Peyer's patch (tissue), 4 donors: ENCODE data around the gene OLFML2A. TPM values are rescaled to one million over a fixed set of nuclear protein-coding genes. Genes with fewer than 3 reads are reported as not detected.
A peak's percentile ranks its signal among the peaks of the same experiment; 100 is the strongest.

ENCODE experiments used
- DNase-seq, 3 donors: peaks; one replicate each; pipeline ENCODE4 v3.0.0-alpha.2; 2017 to 2019
- H3K27ac ChIP-seq, 4 donors: fragments of 200-600 bp; sonication (generic); one replicate each; pipeline ENCODE4 v1.5.1; 2016 to 2019
- H3K27me3 ChIP-seq, 2 donors: fragments of 200-600 bp; sonication (generic); one replicate each; pipeline ENCODE4 v1.5.1; 2019
- H3K36me3 ChIP-seq, 3 donors: fragments of 200-600 bp; sonication (generic); one replicate each; pipeline ENCODE4 v1.5.1; 2016 to 2019
- H3K4me1 ChIP-seq, 4 donors: fragments of 200-600 bp; sonication (generic); one replicate each; pipeline ENCODE4 v1.5.1; 2016 to 2019
- H3K4me3 ChIP-seq, 4 donors: fragments of 200-600 bp; sonication (generic); 1 replicate in 3 of 4; 2 replicates in 1 of 4; pipeline ENCODE4 v1.5.1; 2016 to 2019; ENCODE audit warnings: mild to moderate bottlenecking in 1 of 4
- H3K9me3 ChIP-seq, 4 donors: fragments of 200-600 bp; sonication (generic); one replicate each; pipeline ENCODE4 v1.5.1; 2016 to 2019; ENCODE audit warnings: mild to moderate bottlenecking in 1 of 4
- POLR2A ChIP-seq, 2 donors: fragments of 450-650 bp; IDR thresholded peaks; one replicate each; pipeline ENCODE4 v1.5.1; 2017; ENCODE audit warnings: antibody characterized with exemption in 2 of 2, mild to moderate bottlenecking in 2 of 2, moderate library complexity in 2 of 2
- total RNA-seq, 4 donors: library from RNA; depleted of rRNA; stranded (reverse); fragments of >200 nt; gene quantifications; one replicate each; pipeline ENCODE4 v1.1.0, GENCODE V29; 2016
- TF ChIP-seq, protein P1 (sequence below), 6 experiments: fragments of 450-650 bp in 4 of 6; fragments of 200-600 bp in 2 of 6; sonication (generic) in 1 of 6; IDR thresholded peaks; one replicate each; pipeline ENCODE4 v1.5.1; 2017 to 2019; ENCODE audit warnings: antibody characterized with exemption in 6 of 6, mild to moderate bottlenecking in 3 of 6, moderate library complexity in 1 of 6

The OLFML2A gene
- total RNA-seq, 4 donors from 2014 or later = 0.88 to 10.0 (median 8.7) TPM

DNA sequence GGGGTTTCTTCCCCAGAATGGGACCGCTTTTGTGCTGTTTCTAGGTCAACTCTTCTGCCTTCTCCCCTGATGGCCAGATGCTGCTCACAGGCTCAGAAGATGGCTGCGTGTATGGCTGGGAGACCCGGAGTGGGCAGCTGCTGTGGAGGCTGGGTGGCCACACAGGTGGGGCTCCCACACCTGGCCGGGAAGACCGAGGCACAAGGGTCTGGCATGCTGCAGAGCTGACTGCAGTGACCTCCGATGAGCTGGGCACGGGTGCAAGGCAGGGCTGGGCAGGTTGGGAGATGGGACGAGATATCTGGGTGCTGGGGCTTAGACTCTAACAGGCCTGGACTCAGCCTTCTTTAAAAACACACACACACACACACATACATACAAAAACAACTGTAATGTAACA lies 77.2 kb downstream of the OLFML2A start:
- peaks cover 0 to 16% (median 4%) of the 10 kb centered on the region in 4 donors for H3K4me1 ChIP-seq
- H3K27ac ChIP-seq = no peak overlapping the region
- no peaks in the 10 kb centered on the region for H3K27me3 ChIP-seq
- peaks cover 0 to 22% (median 0%) of the 10 kb centered on the region in 3 donors for H3K36me3 ChIP-seq
- no peak overlapping the region for H3K4me3 ChIP-seq
- no peak for TF ChIP-seq POLR2A (IDR thresholded peaks at IDR 0.05)
- TF ChIP-seq, protein P1, sequence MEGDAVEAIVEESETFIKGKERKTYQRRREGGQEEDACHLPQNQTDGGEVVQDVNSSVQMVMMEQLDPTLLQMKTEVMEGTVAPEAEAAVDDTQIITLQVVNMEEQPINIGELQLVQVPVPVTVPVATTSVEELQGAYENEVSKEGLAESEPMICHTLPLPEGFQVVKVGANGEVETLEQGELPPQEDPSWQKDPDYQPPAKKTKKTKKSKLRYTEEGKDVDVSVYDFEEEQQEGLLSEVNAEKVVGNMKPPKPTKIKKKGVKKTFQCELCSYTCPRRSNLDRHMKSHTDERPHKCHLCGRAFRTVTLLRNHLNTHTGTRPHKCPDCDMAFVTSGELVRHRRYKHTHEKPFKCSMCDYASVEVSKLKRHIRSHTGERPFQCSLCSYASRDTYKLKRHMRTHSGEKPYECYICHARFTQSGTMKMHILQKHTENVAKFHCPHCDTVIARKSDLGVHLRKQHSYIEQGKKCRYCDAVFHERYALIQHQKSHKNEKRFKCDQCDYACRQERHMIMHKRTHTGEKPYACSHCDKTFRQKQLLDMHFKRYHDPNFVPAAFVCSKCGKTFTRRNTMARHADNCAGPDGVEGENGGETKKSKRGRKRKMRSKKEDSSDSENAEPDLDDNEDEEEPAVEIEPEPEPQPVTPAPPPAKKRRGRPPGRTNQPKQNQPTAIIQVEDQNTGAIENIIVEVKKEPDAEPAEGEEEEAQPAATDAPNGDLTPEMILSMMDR (IDR thresholded peaks at IDR 0.05) = no peak
- no peak for DNase-seq
- H3K9me3 ChIP-seq = no peaks in the 10 kb centered on the region

DNA sequence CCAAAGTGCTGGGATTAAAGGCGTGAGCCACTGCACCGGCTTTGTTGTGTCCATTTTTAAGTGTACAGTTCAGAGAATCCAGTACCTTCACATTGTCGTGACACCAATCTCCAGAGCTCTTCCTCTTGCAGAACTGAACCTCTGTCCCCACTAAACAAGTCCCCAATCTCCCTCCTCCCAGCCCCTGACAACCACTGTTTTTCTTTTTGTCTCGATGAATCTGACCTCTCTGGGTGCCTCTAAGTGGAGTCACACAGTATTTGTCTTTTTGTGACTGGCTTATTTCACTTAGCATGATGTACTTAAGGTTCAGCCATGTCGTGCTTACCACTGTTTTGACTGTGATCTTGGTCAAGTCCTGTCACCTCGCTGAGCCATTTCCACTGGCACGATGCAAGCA lies 77.9 kb downstream of the OLFML2A start:
- no peaks in the 10 kb centered on the region for H3K27me3 ChIP-seq
- H3K4me3 ChIP-seq = no peak overlapping the region
- peaks cover 0 to 29% (median 0%) of the 10 kb centered on the region in 3 donors for H3K36me3 ChIP-seq

DNA sequence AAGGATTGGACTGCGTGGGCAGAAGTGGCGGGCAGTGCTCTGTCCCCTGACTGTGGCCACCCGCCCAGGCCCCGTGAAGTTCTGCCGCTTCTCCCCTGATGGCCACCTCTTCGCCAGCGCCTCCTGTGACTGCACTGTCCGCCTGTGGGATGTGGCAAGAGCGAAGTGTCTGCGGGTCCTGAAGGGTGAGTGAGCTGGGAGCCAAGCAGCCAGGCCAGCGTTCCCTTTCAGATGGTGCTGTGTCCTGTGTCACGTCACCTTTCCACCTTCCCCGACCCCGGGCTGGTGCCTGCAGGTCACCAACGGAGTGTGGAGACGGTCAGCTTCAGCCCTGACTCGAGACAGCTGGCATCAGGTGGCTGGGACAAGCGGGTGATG lies 78.6 kb downstream of the OLFML2A start:
- H3K27ac ChIP-seq = no peak overlapping the region
- no peak overlapping the region for H3K4me3 ChIP-seq
- no peak for DNase-seq
- peaks cover 0 to 35% (median 0%) of the 10 kb centered on the region in 3 donors for H3K36me3 ChIP-seq
- no peaks in the 10 kb centered on the region for H3K27me3 ChIP-seq
- H3K9me3 ChIP-seq = no peaks in the 10 kb centered on the region
- TF ChIP-seq, protein P1 (IDR thresholded peaks at IDR 0.05) = no peak
- TF ChIP-seq POLR2A (IDR thresholded peaks at IDR 0.05) = no peak
- H3K4me1 ChIP-seq = peaks cover 5 to 30% (median 6%) of the 10 kb centered on the region in 4 donors

More for the DNA sequence above, 77.9 kb downstream of the OLFML2A start:
- no peak for TF ChIP-seq POLR2A (IDR thresholded peaks at IDR 0.05)
- TF ChIP-seq, protein P1 (IDR thresholded peaks at IDR 0.05) = no peak
- Histone ChIP-seq H3K9me3 (no peaks in the 10 kb centered on the region), H3K27ac (no peak overlapping the region), H3K4me1 (peaks cover 0 to 22% (median 4%) of the 10 kb centered on the region in 4 donors)
- DNase-seq = no peak

DNA sequence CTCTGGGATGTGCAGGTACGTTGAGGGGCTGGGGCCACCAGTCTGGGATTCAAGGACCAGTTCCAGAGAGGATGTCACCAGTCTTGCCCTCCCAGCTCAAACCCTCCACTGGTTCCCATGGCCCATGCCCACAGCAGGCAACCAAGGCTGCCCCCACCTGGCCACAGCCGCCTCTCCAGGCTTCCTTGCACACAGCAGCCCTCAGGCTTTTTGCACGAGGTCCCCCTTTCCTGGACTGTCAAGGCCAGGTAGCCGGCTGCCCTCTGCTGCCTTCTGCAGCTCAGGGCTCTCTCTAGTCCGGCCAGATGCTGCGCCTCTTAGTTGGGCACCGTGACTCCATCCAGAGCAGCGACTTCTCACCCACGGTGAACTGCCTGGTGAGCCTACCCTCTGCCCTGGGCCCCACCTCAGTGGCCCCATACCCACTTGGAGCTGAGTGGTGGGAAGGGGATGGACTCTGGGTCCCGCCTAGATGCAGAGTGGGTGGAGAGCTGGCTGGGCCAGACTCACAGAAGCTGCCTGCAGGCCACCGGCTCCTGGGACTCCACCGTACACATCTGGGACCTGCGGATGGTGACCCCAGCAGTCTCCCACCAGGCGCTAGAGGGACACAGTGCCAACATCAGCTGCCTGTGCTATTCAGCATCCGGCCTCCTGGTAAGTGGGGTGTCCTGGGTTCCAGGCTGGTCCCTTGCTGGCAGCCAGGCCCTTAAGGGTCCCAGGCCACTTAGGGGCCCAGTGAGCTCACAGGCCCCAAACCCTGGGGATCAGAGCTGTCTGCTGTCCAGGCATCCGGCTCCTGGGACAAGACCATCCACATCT lies 79.2 kb downstream of the OLFML2A start:
- DNase-seq = no peak
- H3K27ac ChIP-seq = no peak overlapping the region
- no peaks in the 10 kb centered on the region for H3K27me3 ChIP-seq
- H3K9me3 ChIP-seq = no peaks in the 10 kb centered on the region
- H3K4me1 ChIP-seq = peaks cover 6 to 36% (median 11%) of the 10 kb centered on the region in 4 donors
- TF ChIP-seq, protein P1 (IDR thresholded peaks at IDR 0.05) = peak in 3 of 6 experiments; percentile 9 to 19 (median 12)
- no peak for TF ChIP-seq POLR2A (IDR thresholded peaks at IDR 0.05)
- H3K36me3 ChIP-seq = peaks cover 0 to 35% (median 0%) of the 10 kb centered on the region in 3 donors
- H3K4me3 ChIP-seq = no peak overlapping the region

DNA sequence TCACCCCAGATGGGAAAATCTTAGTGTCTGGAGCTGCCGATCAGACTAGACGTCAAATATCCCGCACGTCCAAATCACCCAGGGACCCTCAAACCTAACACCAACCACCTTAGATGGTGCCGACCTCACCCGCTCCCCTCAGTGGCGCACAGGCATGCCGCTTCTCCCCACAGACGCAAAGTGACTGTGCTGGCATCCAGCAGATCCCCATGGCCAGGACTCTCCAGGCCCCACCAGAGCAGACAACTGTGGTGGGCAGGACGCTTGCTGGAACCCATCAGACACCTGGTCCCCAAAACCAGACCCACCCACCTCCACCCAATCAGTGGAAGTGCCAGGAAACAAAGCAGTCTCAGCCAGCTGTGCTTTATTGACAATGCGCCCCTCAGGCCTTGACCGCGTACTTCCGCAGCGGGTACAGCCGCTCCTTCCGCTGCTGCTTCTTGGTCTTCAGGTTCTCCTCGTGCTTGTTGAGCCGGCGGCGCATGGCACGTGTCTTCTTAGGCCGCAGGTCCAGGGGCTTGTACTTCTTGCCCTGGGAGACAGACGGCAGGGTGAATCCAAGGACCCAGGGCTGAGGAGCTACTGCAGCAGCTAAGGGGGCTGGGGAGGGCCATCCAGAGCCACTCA lies 80.7 kb downstream of the OLFML2A start:
- H3K36me3 ChIP-seq = peaks cover 0 to 35% (median 0%) of the 10 kb centered on the region in 3 donors
- DNase-seq = no peak
- H3K4me1 ChIP-seq = peaks cover 6 to 33% (median 11%) of the 10 kb centered on the region in 4 donors
- H3K9me3 ChIP-seq = no peaks in the 10 kb centered on the region
- no peak overlapping the region for H3K27ac ChIP-seq
- no peak overlapping the region for H3K4me3 ChIP-seq
- no peaks in the 10 kb centered on the region for H3K27me3 ChIP-seq
- TF ChIP-seq, protein P1 (IDR thresholded peaks at IDR 0.05) = no peak
- TF ChIP-seq POLR2A (IDR thresholded peaks at IDR 0.05) = no peak
